ENCODE measurements around the gene IFIT2.
"Not testable (repeated sequence)": the region's sequence is repeated elsewhere in the genome, so short reads cannot be mapped to it uniquely, and the experiment has no call there.

IFIT2 gene

DNA sequence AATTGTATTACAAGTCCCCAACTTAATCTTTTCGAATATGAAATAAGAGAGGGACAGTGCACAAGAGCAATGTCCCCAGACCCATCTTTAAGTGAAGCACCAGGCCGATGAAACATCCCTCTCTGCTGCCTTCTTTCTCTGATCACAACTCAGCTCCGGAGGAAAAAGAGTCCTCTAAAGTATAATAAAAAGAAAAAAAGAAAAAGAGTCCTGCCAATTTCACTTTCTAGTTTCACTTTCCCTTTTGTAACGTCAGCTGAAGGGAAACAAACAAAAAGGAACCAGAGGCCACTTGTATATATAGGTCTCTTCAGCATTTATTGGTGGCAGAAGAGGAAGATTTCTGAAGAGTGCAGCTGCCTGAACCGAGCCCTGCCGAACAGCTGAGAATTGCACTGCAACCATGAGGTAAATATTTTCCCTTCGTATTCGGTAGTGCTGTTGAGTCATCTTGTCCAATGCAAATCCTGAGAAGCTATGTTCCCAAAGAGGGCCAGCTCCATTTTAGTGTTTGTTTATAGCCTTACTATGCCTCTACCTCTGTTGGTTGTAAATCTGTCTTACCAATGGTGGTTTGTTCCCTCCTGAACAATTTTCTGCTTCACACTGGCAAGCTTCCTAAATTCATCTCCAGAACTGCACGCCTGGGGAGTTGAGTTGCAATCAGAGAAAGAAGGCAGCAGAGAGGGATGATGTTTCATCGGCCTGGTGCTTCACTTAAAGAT lies at the start of gene IFIT2:
IFIT2 (plus strand) TSS at position 326 of the 725 bp plus-strand sequence; CDS start at position 404, 78 bp downstream.
- peak; percentile 21 for DNase-seq (ENCODE audit: low spot score)

GRCh38 chr10:89252225-89252585 lies 49.6 kb upstream of the IFIT2 start:
- no peak for DNase-seq (ENCODE audit: low spot score)

DNA sequence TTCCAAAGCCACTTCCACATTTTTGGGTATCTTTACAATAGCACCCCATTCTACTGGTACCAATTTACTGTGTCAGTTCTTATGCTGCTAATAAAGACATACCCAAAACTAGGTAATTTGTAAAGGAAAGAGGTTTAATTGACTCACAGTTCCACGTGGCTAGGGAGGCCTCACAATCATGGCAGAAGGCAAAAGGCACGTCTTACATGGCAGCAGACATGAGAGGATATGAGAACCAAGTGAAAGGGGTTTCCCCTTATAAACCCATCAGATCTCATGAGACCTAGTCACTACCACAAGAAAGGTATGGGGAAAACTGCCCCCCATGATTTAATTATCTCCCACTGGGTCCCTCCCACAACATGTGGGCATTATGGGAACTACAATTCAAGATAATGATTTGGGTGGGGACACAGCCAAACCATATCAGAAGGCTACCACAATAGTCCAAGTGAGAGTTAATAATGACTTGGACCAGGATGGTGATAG lies 46.7 kb upstream of the IFIT2 start:
- not testable (repeated sequence) for DNase-seq (ENCODE audit: low spot score)

- DNase-seq (ENCODE audit: low spot score): no peak
Observed at GRCh38 chr10:89255793-89256192, 46.1 kb upstream of the IFIT2 start.

- no peak for DNase-seq (ENCODE audit: low spot score)
Observed at GRCh38 chr10:89256340-89256739, 45.5 kb upstream of the IFIT2 start.

- no peak for DNase-seq (ENCODE audit: low spot score)
Observed at GRCh38 chr10:89256962-89257361, 44.9 kb upstream of the IFIT2 start.

- no peak for DNase-seq (ENCODE audit: low spot score)
Observed at GRCh38 chr10:89257581-89257980, 44.3 kb upstream of the IFIT2 start.

GRCh38 chr10:89258881-89259280 lies 43.0 kb upstream of the IFIT2 start:
- DNase-seq (ENCODE audit: low spot score): no peak

DNA sequence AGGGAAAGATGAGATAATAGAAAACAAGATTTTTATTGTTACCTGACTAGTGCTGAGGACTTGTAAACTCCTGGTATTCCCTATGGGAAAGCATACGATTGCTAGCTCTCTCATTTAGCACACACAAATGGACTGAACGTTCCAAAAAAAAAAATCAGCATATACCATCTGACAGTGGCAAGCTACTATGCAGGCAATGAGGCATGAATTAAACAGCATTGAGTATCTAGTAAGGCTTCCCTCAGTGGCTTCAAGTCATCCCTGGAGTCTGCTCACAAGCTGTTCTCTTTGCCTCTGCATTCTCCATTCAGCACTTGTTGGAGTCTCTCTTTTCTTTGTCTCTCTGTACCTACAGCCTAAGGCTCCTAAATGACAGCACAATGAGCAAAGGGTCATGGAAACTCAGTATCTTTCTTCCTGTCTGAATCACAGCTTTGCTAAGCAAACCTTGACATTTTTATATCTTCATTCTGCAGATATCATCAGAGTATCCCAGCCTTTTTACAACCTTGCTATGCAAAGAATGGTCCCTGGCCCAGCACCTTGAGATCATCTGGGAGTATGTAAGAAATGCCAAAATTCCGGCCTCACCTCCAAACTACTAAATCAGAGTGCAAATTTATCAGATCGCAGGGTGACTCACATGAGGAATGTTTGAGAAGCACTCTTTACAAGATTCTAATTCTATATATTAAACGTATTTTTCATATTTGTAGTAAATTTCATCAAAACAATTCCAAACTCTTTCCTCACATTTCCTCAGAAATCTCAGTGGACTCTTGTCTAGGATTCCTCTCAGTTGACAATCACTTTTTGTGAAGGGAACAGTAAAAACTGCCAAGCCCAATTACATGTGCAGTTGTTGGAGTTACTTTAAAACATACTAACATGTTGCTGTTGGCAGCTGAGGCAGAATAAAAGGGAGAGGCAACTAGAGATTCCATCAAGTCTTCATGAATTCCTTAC lies 39.5 kb upstream of the IFIT2 start:
- no peak for DNase-seq (ENCODE audit: low spot score)

- no peak for DNase-seq (ENCODE audit: low spot score)
Observed at GRCh38 chr10:89263091-89263490, 38.8 kb upstream of the IFIT2 start.

DNA sequence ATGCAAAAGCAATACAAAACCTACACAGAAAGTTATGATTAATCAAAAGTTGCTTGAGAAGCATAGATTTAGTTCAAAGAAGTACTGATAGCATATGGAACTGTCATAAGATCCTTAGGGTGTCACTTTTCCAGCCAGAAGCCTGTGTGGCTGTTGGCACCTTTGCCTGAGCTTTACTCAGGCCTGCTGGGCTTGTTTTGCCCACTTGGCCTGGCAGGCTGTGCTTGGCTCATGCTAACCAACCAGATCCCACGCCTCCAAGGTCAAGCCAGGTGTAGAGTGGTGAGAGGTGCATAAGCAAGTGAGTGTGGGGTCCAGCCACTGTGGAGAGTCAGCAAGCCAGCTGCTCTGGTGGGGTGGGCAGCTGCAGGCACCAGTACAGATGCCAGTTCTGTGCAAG lies 38.3 kb upstream of the IFIT2 start:
- no peak for DNase-seq (ENCODE audit: low spot score)

GRCh38 chr10:89266721-89267453 lies 35.0 kb upstream of the IFIT2 start:
- DNase-seq (ENCODE audit: low spot score): no peak

GRCh38 chr10:89269433-89270152 lies 32.3 kb upstream of the IFIT2 start:
- no peak for DNase-seq (ENCODE audit: low spot score)

GRCh38 chr10:89270153-89270483 lies 31.7 kb upstream of the IFIT2 start:
- no peak for DNase-seq (ENCODE audit: low spot score)

DNA sequence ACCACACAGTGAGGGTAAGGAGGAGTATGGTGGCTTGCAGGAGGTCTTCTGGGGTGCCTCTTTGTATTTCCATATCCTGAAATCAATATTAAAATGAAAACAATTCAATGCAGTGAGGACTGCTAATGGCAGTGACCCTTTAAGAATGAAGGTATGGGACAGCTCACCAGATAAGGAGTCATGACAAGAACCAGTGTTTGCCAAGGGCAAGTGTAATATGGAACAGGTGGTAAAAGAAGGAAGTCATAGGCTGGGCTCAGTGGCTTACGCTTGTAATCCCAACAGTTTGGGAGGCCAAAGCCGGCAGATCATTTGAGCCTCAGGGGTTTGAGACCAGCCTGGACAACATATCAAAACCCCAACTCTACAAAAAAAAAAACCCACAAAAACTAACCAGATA lies 30.3 kb upstream of the IFIT2 start:
- DNase-seq (ENCODE audit: low spot score): no peak

DNA sequence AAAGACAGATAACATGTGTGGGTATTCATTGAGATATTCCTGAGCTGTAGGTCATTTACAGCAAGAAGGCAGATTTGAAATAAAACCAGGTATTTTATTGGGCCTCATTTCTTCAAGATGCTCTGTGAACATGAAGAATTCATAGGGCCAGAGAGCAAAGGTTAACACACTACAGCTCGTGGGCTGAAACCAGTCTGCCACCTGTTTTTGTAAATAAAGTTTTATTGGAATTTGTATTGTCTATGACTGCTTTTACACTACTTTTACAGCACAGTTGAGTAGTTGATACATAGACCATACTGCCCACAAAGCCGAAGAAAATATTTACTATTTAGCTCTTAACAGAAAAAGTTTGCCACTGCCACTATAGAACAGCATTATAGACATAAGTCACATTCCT lies 28.2 kb upstream of the IFIT2 start:
- no peak for DNase-seq (ENCODE audit: low spot score)

DNA sequence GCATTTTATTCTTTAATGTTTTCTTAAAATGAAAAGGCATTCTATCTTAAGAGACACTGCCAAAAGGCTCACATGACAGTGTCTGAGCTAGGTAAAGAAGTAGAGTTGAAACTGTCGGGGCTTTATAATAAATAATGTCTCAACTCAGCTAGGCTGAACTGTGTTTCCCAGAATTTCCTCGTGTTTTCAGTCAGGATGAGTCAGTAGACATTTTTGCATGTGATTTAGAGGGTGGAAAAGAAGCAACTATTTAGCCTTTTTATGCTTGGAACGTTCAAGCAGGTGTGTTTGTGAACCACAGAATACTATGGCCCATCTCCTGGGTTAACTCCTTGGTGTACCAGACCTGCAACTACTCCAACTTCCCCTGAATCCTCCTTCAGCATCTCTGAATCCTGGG lies 26.9 kb upstream of the IFIT2 start:
- DNase-seq (ENCODE audit: low spot score): no peak

GRCh38 chr10:89275383-89275782 lies 26.5 kb upstream of the IFIT2 start:
- DNase-seq (ENCODE audit: low spot score): no peak

DNA sequence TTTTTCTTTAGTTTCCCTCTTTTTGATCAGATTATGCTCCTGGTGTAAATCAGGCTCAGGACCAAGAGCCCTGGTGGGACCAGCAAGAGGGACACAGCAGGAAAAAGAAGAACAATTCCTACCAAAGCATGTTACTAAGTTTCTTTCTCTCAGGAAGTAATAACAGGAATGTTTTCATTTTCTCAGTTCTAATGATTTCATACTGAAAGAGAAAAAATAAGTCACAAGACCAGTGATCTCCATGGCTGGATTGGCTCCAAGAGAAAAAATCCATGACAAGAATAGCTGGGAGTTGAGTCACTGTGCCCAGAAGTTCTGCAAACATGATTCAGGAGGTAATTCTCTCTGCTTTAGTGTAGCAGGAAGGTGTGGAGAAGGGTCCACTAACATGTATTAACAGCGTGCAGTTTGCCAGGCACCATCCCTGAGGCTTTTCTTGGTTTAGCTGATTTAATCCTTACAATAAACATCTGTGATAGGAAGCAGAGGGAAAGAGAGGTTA lies 23.8 kb upstream of the IFIT2 start:
- no peak for DNase-seq (ENCODE audit: low spot score)

DNA sequence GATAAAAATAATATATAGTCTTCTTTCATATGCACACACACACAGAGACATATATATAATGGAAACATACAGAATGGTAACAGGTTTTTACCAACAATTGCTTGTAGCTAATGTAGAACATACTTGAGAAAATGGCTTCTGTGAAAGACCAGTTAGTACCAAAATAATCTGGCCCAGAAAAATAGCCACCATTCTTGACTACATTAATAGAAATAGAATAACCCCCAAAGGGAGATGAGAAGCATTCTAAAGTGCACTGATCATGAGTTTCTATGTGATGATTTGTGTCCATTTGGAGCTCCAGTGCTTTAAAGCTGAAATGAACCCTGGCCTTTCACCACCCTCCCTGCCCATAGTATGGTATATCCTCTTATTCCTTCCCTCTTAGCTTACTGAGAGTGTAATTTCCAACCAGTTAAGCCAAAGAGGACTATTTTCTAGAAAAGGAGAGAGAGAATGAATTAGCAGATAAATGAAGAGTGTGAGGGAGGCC lies 22.9 kb upstream of the IFIT2 start:
- DNase-seq (ENCODE audit: low spot score): no peak

GRCh38 chr10:89279421-89279869 lies 22.4 kb upstream of the IFIT2 start:
- no peak for DNase-seq (ENCODE audit: low spot score)

Data from activated CD4-positive, alpha-beta T cell treated with anti-CD3 and anti-CD28 coated beads, Interleukin-2, Interleukin-4, amounts not matched to agents 100 ng/mL and 50 ng/mL, durations not matched to agents 16 hours and 8 hours (primary cell).